ENCODE data around the gene MVB12B. TPM values are rescaled to one million over a fixed set of nuclear protein-coding genes. Genes with fewer than 3 reads are reported as not detected.
A peak's percentile ranks its signal among the peaks of the same experiment; 100 is the strongest.

Gene MVB12B
- total RNA-seq, 1 experiment from 2014 or later, result 5.7 TPM

GRCh38 chr9:126526218-126527108 lies 199.8 kb downstream of the MVB12B start (continued):
- TF ChIP-seq NFE2L1 (CRISPR knock-in tag; IDR thresholded peaks at IDR 0.05) (no peak), JUN (CRISPR knock-in tag; IDR thresholded peaks at IDR 0.05) (no peak)

DNA sequence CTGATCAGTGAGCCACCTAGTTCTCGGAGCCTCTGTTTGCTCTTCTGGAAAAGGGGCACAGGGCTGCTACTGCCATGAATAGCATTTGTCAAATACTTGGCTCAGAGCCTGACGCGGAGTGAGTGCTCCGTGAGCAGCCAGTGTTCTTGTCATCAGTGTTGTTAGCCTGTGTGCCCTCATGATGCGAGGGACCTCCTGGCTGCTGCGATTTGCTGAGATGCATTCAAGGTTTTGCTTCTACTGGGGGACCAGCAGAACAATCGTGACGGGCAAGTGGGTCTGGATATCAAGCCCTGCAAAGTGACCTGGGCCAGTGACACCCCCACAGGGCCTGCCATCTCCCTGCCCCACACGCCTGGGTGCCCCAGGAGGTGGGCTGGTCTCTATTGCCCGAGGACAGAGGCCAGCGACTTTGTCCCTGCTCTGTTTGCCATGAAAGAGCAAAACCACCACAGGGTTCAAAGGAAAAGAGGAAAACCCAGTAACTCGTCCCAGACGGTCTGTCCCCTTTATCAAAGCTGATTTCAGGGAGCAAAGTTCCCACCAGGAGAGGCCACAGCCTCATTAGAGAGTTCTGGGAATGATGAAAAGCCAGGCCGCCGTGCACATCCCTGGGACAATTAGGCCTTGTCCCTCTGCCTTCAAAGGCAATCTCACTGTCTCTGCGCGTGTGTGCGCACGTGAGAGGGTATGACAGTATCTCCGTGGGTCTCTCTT lies 200.6 kb downstream of the MVB12B start:
- Mint-ChIP-seq H3K27ac (no peak overlapping the region), H3K36me3 (no peaks in the 10 kb centered on the region), H3K4me1 (peaks cover 40% of the 10 kb centered on the region), H3K9me3 (no peaks in the 10 kb centered on the region), H3K27me3 (ENCODE audit: low read depth) (no peaks in the 10 kb centered on the region), H3K4me3 (no peak overlapping the region)
- CTCF ChIA-PET, result interaction anchor here (3.5 to 4.1 kb wide), 2 partner anchors 27 to 31 kb away, joined by 18 to 24 read pairs; no protein-coding TSS in a partner anchor
- DNase-seq (ENCODE audit: low spot score), result no peak
- TF ChIP-seq, protein P1, sequence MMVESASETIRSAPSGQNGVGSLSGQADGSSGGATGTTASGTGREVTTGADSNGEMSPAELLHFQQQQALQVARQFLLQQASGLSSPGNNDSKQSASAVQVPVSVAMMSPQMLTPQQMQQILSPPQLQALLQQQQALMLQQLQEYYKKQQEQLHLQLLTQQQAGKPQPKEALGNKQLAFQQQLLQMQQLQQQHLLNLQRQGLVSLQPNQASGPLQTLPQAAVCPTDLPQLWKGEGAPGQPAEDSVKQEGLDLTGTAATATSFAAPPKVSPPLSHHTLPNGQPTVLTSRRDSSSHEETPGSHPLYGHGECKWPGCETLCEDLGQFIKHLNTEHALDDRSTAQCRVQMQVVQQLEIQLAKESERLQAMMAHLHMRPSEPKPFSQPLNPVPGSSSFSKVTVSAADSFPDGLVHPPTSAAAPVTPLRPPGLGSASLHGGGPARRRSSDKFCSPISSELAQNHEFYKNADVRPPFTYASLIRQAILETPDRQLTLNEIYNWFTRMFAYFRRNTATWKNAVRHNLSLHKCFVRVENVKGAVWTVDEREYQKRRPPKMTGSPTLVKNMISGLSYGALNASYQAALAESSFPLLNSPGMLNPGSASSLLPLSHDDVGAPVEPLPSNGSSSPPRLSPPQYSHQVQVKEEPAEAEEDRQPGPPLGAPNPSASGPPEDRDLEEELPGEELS (CRISPR knock-in tag; IDR thresholded peaks at IDR 0.05), result no peak
- no peak for ATAC-seq
- POLR2A ChIA-PET, result no interaction called here

- ATAC-seq (peak; percentile 57), DNase-seq (ENCODE audit: low spot score) (no peak)
- Mint-ChIP-seq H3K4me3 (no peak overlapping the region), H3K27ac (no peak overlapping the region), H3K36me3 (no peaks in the 10 kb centered on the region), H3K9me3 (no peaks in the 10 kb centered on the region), H3K27me3 (ENCODE audit: low read depth) (peaks cover 4% of the 10 kb centered on the region), H3K4me1 (peaks cover 49% of the 10 kb centered on the region)
- ChIA-PET POLR2A (no interaction called here), CTCF (interaction anchor here (4.1 kb wide), 1 partner anchor 30 kb away, joined by 18 read pairs; no protein-coding TSS in a partner anchor)
- TF ChIP-seq, protein P2, sequence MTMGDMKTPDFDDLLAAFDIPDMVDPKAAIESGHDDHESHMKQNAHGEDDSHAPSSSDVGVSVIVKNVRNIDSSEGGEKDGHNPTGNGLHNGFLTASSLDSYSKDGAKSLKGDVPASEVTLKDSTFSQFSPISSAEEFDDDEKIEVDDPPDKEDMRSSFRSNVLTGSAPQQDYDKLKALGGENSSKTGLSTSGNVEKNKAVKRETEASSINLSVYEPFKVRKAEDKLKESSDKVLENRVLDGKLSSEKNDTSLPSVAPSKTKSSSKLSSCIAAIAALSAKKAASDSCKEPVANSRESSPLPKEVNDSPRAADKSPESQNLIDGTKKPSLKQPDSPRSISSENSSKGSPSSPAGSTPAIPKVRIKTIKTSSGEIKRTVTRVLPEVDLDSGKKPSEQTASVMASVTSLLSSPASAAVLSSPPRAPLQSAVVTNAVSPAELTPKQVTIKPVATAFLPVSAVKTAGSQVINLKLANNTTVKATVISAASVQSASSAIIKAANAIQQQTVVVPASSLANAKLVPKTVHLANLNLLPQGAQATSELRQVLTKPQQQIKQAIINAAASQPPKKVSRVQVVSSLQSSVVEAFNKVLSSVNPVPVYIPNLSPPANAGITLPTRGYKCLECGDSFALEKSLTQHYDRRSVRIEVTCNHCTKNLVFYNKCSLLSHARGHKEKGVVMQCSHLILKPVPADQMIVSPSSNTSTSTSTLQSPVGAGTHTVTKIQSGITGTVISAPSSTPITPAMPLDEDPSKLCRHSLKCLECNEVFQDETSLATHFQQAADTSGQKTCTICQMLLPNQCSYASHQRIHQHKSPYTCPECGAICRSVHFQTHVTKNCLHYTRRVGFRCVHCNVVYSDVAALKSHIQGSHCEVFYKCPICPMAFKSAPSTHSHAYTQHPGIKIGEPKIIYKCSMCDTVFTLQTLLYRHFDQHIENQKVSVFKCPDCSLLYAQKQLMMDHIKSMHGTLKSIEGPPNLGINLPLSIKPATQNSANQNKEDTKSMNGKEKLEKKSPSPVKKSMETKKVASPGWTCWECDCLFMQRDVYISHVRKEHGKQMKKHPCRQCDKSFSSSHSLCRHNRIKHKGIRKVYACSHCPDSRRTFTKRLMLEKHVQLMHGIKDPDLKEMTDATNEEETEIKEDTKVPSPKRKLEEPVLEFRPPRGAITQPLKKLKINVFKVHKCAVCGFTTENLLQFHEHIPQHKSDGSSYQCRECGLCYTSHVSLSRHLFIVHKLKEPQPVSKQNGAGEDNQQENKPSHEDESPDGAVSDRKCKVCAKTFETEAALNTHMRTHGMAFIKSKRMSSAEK (CRISPR knock-in tag; IDR thresholded peaks at IDR 0.05; ENCODE audit: borderline replicate concordance), result no peak
- TF ChIP-seq ZNF512 (CRISPR knock-in tag; IDR thresholded peaks at IDR 0.05; ENCODE audit: borderline replicate concordance) (no peak), PRDM15 (CRISPR knock-in tag; IDR thresholded peaks at IDR 0.05) (no peak), TEAD4 (CRISPR knock-in tag; IDR thresholded peaks at IDR 0.05) (no peak), PREB (CRISPR knock-in tag; IDR thresholded peaks at IDR 0.05; ENCODE audit: borderline replicate concordance) (no peak), KAT7 (CRISPR knock-in tag; IDR thresholded peaks at IDR 0.05; ENCODE audit: borderline replicate concordance) (no peak), ERG (CRISPR knock-in tag; IDR thresholded peaks at IDR 0.05) (no peak), EMX1 (CRISPR knock-in tag; IDR thresholded peaks at IDR 0.05) (no peak), NFE2L1 (CRISPR knock-in tag; IDR thresholded peaks at IDR 0.05) (no peak), ZNF263 (CRISPR knock-in tag; IDR thresholded peaks at IDR 0.05; ENCODE audit: low read depth) (no peak), MYBL2 (CRISPR knock-in tag; IDR thresholded peaks at IDR 0.05) (no peak)
These were observed 201.5 kb downstream of the MVB12B start for GRCh38 chr9:126528111-126528510.

All from WTC11 (cell line).